IPS-18c (cell line): ENCODE measurements around the gene GPC2.
"Not testable (repeated sequence)": the region's sequence is repeated elsewhere in the genome, so short reads cannot be mapped to it uniquely, and the experiment has no call there.

Experiments used
- H3K4me3 ChIP-seq: 2 replicates; pipeline ENCODE4 v1.7.0; 2013; ENCODE audit warnings: low read depth, mild to moderate bottlenecking, low read length, moderate library complexity; ENCODE audit not compliant: insufficient read depth
- H3K9me3 ChIP-seq: one replicate; pipeline ENCODE4 v1.6.1; 2013; ENCODE audit warnings: mild to moderate bottlenecking, low read length, moderate library complexity; ENCODE audit not compliant: control insufficient read depth, insufficient read depth

GPC2 gene

DNA sequence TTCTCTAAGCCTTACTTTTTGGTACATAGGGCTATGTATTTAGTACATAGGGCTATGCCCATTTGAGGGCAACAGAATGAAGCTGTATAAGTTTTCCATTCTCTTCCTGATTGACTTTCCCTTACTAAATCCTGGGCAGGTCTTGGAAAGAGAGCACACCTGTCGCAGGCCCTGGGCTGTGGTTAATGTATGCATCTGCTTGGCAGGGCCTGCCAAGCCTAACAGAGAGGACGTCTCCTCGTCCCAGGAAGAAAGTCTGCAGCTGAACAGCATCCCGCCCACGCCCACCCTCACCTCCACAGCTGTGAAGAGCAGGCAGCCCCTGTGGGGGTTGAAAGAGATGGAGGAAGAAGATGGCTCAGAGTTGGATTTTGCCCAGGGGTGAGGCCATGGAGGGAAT lies 33.6 kb upstream of the GPC2 start:
- Histone ChIP-seq H3K4me3 (no peak overlapping the region), H3K9me3 (no peaks in the 10 kb centered on the region)

DNA sequence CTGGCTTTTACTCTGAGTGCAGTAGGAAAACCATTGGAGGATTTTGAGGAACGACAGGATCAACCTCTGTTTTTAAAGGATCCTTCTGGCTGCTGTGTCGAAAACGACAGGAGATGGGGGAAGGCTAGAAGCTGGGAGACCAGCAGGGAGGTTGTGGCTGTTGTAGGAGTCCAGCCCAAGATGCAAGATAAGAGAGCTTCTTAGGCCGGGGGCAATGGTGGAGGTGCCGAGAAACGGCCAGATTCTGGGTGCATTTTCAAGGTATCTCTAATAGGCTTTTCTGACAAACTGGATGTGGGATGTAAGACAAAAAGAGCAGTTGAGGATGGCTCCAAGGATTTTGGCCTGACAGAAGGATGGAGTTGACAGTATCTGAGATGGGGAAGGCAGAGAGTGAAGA lies 32.3 kb upstream of the GPC2 start:
- H3K4me3 ChIP-seq, result no peak overlapping the region
- no peaks in the 10 kb centered on the region for H3K9me3 ChIP-seq

DNA sequence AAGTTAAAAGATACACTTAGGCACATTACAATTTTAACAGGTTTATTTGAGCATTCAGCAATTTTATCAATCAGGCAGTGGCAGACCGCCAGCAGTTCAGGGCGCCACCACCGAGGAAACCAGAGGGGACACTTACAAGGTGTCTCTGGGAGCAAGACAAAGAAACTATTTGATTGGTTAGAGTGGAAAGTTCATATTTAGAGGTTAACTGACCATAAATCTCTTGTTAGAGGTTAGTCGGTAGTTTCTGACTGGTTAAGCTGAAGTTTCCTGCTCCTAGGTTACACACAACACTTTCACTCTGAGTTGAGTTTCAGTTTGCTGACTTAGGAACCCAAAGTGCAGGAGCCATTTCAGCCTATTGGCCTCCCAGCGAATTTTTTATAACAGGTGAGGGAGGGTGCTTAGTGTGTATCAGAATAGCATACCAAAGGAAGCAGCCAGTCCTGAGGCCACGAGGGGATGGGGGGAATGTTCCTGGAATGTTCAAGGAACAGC lies 31.8 kb upstream of the GPC2 start:
- Histone ChIP-seq H3K4me3 (no peak overlapping the region), H3K9me3 (no peaks in the 10 kb centered on the region)

DNA sequence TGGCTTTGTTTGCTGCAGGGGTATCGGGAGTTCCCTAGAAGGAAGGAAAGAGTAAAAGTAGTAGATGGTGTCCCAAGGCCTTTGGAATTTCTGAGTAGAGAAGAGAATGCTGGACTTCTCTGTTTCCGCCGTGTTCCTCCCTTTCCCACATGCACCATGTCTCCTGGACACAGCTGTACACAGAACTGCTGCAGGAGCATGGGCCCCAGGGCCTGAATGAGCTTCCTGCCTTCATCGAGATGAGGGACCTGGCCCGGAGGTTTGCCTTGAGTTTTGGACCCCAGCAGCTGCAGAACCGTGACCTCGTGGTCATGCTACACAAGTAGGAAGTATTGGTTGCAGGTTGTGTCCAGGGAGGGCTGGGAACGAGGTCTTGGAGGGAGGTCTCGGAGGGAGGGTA lies 27.3 kb upstream of the GPC2 start:
- no peak overlapping the region for H3K4me3 ChIP-seq
- no peaks in the 10 kb centered on the region for H3K9me3 ChIP-seq

DNA sequence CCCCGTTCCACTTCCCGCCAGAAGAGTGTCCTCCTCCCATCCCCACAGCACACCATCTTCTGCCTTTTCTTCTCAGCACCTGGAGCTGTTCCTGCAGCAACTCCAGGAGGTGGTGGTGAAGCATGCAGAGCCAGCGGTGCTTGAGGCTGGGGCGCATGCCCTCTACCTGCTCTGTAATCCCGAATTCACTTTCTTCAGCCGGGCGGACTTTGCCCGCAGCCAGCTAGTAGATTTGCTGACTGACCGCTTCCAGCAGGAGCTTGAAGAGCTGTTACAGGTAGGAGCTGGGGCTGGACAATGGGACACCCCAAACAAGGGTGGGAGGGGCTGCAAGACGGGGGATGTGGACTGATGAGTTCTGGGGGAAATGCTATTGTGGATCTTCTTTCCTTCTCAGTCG lies 23.5 kb upstream of the GPC2 start:
- H3K9me3 ChIP-seq, result peaks cover 2% of the 10 kb centered on the region
- no peak overlapping the region for H3K4me3 ChIP-seq

DNA sequence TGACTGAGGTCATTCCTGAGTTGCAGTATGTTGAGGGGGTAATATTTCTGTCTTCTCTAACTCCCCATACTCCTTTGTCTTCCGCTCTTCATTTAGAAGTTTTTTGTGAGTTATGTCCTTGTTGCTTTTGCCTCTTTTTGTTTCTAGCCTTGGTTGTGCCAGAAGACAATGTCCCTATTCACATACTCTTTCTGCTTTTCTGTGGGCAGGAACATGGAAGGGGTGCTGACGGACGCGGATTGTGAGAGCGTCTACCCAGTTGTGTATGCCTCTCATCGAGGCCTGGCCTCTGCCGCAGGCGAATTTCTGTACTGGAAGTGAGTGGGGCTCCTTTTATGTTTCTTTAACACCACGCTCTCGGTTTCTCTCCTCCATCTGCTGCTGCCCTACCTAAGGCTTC lies 21.1 kb upstream of the GPC2 start:
- H3K4me3 ChIP-seq, result no peak overlapping the region
- peaks cover 2% of the 10 kb centered on the region for H3K9me3 ChIP-seq

DNA sequence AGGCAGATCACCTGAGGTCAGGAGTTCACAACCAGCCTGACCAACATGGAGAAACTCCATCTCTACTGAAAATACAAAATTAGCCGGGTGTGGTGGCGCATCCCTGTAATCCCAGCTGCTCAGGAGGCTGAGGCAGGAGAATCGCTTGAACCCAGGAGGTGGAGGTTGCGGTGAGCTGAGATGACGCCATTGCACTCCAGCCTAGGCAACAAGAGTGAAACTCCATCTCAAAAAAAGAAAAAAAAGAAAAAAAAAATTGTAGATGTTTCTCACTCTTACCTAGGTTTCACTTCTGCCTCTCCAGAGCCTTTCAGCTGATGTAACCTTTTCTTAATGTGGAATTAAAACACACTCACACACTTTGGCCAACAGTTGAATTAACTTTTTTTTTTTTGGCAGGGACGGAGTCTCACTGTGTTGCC lies 18.7 kb upstream of the GPC2 start:
- H3K9me3 ChIP-seq, H3K4me3 ChIP-seq: not testable (repeated sequence)

DNA sequence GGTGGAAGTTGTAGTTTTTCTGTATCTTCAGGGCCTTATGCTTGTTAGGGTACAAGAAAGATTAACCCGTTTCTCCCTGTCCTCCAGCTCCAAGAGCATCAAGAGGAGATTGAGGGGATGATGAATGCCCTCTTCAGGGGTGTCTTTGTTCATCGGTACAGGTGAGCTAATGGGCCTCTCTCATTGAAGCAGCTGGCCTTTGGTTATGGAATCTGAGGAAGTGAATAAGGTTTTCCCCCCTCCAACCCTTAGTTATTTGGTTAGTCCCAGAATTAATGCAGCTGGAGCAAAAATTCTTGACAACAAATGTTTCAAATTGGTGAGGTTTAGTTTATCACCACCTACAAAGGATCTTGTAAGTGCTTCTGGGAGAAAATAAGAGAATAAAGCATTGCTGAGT lies 18.0 kb upstream of the GPC2 start:
- Histone ChIP-seq H3K4me3 (no peak overlapping the region), H3K9me3 (peaks cover 2% of the 10 kb centered on the region)

DNA sequence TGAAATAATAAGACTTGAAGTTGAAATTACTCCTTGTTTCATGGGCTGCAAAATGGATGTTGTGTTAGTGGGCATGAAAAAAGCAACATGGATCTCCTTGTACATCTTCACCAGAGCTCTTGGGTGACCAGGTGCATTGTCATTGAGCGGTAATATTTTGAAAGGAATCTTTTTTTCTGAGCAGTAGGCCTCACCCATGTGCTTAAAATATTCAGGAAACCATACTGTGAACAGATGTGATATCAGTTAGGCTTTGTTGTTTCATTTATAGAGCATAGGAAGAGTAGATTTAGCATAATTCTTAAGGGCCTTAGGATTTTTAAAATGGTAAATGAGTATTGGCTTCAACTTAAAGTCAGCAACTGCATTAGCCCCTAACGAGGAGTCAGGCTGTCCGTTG lies 15.8 kb upstream of the GPC2 start:
- no peak overlapping the region for H3K4me3 ChIP-seq
- peaks cover 2% of the 10 kb centered on the region for H3K9me3 ChIP-seq

DNA sequence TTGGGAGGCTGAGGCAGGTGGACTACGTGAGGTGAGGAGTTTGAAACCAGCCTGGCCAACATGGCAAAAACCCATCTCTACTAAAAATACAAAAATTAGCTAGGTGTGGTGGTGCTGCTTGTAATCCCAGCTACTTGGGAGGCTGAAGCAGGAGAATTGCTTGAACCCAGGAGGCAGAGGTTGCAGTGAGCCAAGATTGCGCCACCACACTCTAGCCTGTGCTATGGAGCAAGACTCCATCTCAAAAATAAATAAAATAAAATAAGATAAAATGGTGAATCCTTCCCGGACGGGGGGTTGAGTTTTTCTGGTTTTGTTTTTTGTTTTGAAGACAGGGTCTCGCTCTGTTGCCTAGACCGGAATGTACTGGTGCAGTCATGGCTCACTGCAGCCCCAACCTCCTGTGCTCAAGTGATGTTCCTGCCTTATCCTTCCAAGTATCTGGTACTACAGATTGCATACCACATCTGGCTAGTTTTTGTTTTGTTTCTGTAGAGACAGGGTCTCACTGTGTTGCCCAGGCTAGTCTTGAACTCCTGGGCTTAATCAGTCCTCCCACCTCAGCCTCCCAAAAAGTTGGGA lies 15.2 kb upstream of the GPC2 start:
- H3K9me3 ChIP-seq, H3K4me3 ChIP-seq: not testable (repeated sequence)

DNA sequence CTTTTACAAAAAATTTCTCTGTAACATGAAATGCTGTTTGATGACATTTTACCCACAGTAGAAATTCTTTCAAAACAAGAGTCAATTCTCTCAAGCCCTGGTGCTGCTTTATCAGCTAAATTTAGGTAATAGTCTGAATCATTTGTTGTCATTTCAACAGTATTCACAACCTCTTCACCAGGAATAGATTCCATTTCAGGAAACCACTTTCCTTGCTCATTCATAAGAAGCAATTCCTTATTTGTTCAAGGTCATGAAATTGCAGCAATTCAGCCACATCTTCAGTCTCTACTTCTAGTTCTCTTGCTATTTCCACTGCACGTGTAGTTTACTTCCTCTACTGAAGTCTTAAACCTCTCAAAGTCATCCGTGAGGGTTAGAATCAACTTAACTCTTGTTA lies 14.6 kb upstream of the GPC2 start:
- Histone ChIP-seq H3K9me3 (peaks cover 2% of the 10 kb centered on the region), H3K4me3 (no peak overlapping the region)

DNA sequence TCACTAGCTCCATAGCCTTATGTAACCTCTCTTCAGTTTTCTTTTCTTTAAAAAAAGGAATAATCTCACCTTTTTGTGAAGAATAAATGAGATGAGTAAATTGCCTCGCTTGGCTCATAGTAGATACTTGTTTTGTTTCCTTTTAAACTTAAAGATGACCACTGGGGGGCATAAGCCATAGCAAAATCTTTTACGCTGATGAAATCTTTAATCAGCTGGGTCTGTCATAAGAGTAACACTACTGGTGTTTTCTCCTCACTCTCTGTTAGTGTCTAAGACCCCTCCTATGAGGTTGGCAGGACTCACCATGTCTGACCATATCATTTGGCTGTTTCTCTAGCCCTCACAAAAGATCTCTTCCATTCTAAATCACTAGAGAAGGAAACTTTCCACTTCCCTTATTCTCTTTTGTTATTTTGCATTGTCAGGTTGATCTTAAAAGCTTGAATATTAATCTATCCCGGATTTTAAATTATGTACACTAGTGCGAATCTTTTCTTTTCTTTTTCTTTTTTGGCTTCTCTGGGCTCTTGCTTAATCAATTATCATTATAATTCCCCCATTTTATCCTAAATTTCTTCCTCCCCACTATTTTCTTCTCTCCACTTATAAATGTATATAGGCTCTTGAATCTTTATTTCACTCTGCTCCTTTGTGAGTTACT lies 13.0 kb upstream of the GPC2 start:
- no peak overlapping the region for H3K4me3 ChIP-seq

DNA sequence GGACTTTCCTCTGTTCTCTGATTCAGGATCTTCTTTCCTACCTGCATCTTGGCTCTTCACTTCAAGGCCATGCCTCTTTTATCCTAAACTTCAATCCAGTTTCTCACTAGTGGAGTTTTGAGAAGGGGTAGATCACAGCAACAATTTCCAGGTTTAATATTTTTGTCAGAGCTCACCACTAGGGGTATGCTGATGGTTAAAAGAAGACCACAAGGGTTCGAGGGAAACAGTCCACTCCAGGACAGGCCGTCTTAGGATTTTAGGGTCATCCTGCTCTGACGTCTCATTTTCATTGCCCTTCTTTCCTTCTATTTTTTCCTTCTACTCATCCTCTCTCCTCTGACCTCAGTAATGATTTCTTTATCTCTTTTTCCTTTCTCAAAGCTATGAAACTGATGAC lies 11.9 kb upstream of the GPC2 start:
- H3K4me3 ChIP-seq, result no peak overlapping the region
- no peaks in the 10 kb centered on the region for H3K9me3 ChIP-seq

More for the DNA sequence above, 13.0 kb upstream of the GPC2 start:
- H3K9me3 ChIP-seq, result no peaks in the 10 kb centered on the region

DNA sequence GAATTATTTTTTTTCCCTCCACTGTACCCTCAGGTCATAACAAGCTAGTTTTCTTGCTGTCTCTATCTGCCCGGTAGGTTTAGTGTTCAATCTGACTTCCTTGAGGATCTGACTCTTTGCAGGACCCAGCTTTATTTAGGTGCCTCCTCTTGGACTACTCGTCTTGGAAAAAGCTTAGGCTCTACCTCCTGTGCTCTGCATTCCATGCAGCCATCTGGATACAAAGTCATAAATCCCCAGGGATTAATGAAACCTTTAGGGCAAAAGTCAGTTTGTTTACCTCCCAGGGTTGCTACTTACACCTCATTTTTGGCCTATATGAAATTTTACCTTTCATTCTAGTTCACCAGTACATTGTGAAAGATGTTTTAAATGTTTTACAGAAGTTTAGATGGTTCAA lies 8.5 kb upstream of the GPC2 start:
- H3K9me3 ChIP-seq, result no peaks in the 10 kb centered on the region
- no peak overlapping the region for H3K4me3 ChIP-seq

DNA sequence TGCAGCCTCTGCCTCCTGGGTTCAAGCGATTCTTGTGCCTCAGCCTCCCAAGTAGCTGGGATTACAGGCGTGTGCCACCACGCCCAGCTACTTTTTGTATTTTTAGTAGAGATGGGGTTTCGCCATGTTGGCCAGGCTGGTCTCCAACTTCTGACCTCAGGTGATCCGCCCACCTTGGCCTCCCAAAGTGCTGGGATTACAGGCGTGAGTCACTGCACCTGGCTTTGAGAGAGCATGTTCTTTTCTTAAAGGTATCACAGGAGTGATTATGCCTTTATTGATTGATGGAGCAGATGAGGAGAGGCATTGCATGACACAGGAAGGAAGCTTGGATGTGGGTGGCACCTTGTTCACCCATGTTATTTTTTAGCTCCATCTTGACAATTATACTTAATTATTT lies 5.9 kb upstream of the GPC2 start:
- H3K4me3 ChIP-seq, result not testable (repeated sequence)

DNA sequence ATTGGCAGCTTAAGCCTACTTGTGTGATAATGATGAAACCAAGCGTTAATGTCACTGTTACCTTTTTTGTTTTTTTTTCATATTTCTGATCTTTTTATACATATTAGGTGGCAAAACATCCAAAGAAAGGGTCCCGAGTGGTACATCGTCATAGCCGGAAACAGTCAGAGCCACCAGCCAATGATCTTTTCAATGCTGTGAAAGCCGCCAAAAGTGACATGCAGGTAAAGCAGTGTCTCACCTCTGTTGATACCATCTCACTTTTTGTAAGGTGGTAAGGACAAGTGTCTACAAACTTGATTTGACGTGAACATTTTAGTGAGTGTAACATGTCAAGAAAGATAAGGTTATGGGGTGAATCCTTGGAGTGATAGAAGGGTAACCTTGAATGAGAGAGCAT lies 5.4 kb upstream of the GPC2 start:
- not testable (repeated sequence) for H3K4me3 ChIP-seq

More for the DNA sequence above, 5.9 kb upstream of the GPC2 start:
- not testable (repeated sequence) for H3K9me3 ChIP-seq

DNA sequence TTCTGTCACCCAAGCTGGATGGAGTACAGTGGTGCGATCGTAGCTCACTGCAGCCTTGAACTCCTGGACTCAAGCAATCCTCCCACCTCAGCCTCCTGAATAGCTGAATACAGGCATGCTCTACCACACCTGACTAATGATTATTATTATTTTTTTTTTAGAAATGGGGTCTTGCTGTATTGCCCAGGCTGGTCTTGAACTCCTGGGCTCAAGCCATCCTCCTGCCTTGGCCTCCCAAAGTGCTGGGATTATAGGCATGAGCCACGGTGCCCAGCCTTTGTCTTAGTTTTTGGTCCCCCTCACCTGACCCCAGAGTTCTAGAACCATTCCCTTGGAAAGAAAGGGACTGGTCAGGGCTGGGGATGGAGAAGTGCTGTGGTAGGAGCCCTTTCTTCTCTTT lies 2.9 kb upstream of the GPC2 start:
- not testable (repeated sequence) for H3K9me3 ChIP-seq, H3K4me3 ChIP-seq

More for the DNA sequence above, 5.4 kb upstream of the GPC2 start:
- H3K9me3 ChIP-seq, result not testable (repeated sequence)

DNA sequence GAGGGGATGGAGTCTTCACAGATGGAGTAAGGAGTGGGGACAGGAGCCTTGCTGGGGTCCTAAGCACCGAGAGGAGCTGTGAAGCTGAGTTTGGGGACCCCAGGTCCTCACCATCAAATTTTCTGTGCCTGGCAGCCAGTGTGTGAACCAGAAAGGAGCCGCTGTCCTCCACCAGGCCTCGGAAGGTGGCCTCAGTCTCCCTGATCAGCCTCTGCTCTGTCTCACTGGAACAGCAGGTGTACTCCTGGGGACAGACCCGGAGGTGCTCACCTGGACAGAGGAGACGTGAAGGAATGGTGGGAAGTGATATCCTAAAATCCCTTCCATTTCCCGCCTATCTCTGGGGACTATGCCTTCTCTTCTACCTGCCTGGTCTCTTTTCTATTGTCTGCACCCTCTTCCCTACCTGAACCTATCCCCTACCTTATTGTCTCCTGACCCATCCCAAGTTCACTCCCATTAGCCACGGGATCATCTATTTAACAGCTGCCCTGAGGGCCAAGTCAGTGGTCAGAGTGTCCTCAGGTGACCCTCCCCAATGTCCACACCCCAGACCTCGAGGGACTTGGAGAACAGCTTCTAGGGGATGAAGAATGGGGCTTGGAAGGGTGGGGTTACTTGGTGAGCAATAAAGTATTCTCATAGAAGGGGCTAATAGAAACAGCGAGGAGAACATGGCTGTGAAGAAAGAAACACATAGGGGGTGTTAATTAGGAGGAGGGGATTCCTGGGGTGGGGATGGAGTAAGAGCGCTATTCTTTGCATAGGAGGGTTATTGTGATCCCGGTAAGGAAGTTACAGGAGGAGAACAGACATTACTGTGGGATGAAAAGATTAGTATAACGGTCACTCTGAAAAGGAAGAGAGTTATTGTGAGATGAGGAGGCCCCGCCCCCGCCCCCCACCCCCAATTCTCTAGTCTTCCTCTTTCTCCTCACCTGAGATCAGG lies 811 bp downstream of the GPC2 start:
- no peaks in the 10 kb centered on the region for H3K9me3 ChIP-seq
- H3K4me3 ChIP-seq, result peak overlapping the region; percentile 97
